GM21723 (cell line): Measurements from ENCODE around the gene LRWD1.
"Not testable (repeated sequence)": the region's sequence is repeated elsewhere in the genome, so short reads cannot be mapped to it uniquely, and the experiment has no call there.

Experiments used
- ATAC-seq: cut with Tn5 transposase; IDR thresholded peaks from one replicate; pipeline ENCODE4 v1.9.1; 2021; ENCODE audit warnings: mild to moderate bottlenecking, moderate library complexity; ENCODE audit not compliant: unreplicated experiment

The LRWD1 gene

GRCh38 chr7:102494026-102494425 lies 29.2 kb downstream of the LRWD1 start:
- ATAC-seq, result peak; percentile 12

- ATAC-seq, result peak; percentile 65
These were observed 29.8 kb downstream of the LRWD1 start for GRCh38 chr7:102494473-102495149.

GRCh38 chr7:102496861-102497260 lies 32.1 kb downstream of the LRWD1 start:
- ATAC-seq, result not testable (repeated sequence)

- ATAC-seq, result not testable (repeated sequence)
These were observed 32.5 kb downstream of the LRWD1 start for GRCh38 chr7:102497308-102497707.

GRCh38 chr7:102498321-102498720 lies 33.5 kb downstream of the LRWD1 start:
- ATAC-seq, result not testable (repeated sequence)

GRCh38 chr7:102503141-102503540 lies 38.4 kb downstream of the LRWD1 start:
- ATAC-seq, result not testable (repeated sequence)

GRCh38 chr7:102505298-102506185 lies 40.8 kb downstream of the LRWD1 start:
- ATAC-seq, result not testable (repeated sequence)

GRCh38 chr7:102507410-102508088 lies 42.8 kb downstream of the LRWD1 start:
- not testable (repeated sequence) for ATAC-seq

- ATAC-seq, result not testable (repeated sequence)
These were observed 45.8 kb downstream of the LRWD1 start for GRCh38 chr7:102510575-102510974.

- ATAC-seq, result peak; percentile 41
These were observed 47.2 kb downstream of the LRWD1 start for GRCh38 chr7:102511860-102512522.

- ATAC-seq, result not testable (repeated sequence)
These were observed 47.9 kb downstream of the LRWD1 start for GRCh38 chr7:102512642-102513221.

- ATAC-seq, result peak; percentile 63
These were observed 50.3 kb downstream of the LRWD1 start for GRCh38 chr7:102514881-102515721.

GRCh38 chr7:102515889-102516288 lies 51.1 kb downstream of the LRWD1 start:
- ATAC-seq, result peak; percentile 0

GRCh38 chr7:102516951-102517350 lies 52.2 kb downstream of the LRWD1 start:
- peak; percentile 19 for ATAC-seq

- peak; percentile 57 for ATAC-seq
These were observed 52.9 kb downstream of the LRWD1 start, which contains the start of gene RASA4B for GRCh38 chr7:102517550-102518147. Gene RASA4B (minus strand): TSS chr7:102517777. CDS start chr7:102517710, 67 bp downstream.

GRCh38 chr7:102520797-102521196 lies 56.0 kb downstream of the LRWD1 start:
- not testable (repeated sequence) for ATAC-seq
